Loucy (cell line): Measurements from ENCODE around the gene CDC42EP3.

Experiments used
- CTCF ChIP-seq: fragments of 200-600 bp; sonication (generic); conservative IDR thresholded peaks from 2 replicates; pipeline ENCODE4 v1.5.1; 2014; ENCODE audit warnings: mild to moderate bottlenecking, antibody characterized with exemption, low read length
- EZH2phosphoT487 ChIP-seq: fragments of 200-600 bp; IDR thresholded peaks from 2 replicates; pipeline ENCODE4 v1.6.1; 2018; ENCODE audit warnings: antibody characterized with exemption, mild to moderate bottlenecking, moderate library complexity, borderline replicate concordance

GRCh38 chr2:37623971-37624900 is 47.2 kb downstream of the CDC42EP3 start:
- TF ChIP-seq CTCF (no peak), EZH2phosphoT487 (no peak)
